ENCODE data around the gene ATXN1.

GRCh38 chr6:16749516-16750485 lies 11.5 kb downstream of the ATXN1 start:
- TF ChIP-seq, protein P1, sequence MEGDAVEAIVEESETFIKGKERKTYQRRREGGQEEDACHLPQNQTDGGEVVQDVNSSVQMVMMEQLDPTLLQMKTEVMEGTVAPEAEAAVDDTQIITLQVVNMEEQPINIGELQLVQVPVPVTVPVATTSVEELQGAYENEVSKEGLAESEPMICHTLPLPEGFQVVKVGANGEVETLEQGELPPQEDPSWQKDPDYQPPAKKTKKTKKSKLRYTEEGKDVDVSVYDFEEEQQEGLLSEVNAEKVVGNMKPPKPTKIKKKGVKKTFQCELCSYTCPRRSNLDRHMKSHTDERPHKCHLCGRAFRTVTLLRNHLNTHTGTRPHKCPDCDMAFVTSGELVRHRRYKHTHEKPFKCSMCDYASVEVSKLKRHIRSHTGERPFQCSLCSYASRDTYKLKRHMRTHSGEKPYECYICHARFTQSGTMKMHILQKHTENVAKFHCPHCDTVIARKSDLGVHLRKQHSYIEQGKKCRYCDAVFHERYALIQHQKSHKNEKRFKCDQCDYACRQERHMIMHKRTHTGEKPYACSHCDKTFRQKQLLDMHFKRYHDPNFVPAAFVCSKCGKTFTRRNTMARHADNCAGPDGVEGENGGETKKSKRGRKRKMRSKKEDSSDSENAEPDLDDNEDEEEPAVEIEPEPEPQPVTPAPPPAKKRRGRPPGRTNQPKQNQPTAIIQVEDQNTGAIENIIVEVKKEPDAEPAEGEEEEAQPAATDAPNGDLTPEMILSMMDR (IDR thresholded peaks at IDR 0.05) = no peak
- TF ChIP-seq POLR2A (IDR thresholded peaks at IDR 0.05) (no peak), EP300 (IDR thresholded peaks at IDR 0.05) (no peak)

Data from gastroesophageal sphincter (tissue), 3 donors.